NCI-H524 treated with DMSO at 0.1 percent for 48 hours (cell line): ENCODE measurements around the gene BIN1.

Source experiments
- DNase-seq: peaks from one replicate; lab custom pipeline; 2025; lab: John Stamatoyannopoulos, UW

Gene BIN1

DNA sequence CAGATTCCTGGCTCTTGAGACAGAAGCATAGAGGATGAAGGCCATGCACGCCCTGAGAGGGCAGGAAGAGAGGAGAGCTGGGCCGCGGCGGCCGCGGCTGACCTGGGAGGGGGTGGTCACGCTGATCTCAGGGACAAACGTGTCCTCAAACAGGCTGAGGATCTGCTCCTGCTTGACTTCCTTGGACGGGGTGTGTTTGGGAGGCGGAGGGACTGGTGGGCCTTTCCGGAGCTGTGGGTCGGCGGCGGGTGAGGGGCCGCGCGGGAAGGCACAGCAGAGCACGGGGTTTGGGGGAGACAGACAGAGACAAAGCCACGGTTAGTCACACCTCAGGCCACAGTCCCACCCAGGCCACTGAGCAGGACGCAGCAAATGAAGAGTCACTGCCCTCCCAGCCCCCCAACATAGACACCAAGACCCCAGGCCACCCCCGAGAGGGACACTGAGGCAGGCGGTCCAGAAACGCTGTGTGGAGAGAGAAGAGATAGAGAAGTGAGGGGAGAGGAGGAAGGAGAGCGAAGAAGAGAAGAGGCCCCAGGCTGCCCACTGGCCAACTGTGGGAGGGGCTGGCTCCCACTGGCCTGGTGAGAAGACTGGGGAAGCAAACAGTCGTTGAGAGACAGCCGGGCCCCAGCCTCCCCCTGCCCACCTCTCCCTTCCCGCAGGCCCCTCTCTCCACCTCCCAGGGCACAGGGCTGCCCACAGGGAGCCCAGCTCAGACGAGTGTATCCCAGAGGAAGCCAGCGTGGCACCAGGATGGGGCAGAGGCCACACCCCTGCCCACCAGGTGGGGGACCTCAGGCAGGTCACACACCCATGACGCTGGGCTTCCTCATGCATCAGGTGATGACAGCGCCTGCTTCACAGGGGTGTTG lies 49.3 kb downstream of the BIN1 start:
- DNase-seq = no peak

DNA sequence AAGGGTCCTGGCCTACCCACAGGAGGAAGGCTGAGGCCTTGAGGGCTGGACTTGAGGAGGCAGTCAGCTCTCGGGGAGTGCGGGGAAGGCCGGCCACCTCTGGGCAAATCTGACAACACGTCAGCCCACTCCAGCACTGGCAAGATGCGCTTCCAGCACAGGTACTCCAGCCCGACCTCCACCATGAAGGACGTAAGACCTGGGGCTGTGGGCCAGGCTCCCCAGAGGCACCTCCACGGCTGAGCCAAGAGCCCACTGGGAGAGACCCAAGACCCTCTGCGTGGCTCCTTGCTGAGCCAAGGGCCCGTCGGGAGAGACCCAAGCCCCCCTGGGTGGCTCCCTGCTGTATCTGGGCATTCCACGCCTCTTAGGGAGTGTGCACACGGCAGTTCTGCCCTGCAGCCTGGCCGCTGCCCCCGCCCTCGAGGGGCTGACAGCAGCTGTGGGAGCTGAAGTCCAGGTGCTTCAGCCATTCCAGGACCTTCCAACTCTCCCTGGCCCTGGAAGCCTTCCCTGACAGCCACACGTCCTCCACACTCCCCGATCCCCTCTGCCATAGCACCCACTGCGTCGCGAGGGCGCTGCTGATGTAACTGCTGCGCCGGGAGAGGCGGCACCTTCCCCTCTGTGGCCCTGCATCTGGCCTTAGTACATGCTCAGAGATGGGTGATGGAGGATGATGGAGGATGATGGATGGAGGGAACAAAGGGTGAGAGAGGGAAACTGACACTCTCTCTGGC lies 50.2 kb downstream of the BIN1 start:
- DNase-seq = no peak

DNA sequence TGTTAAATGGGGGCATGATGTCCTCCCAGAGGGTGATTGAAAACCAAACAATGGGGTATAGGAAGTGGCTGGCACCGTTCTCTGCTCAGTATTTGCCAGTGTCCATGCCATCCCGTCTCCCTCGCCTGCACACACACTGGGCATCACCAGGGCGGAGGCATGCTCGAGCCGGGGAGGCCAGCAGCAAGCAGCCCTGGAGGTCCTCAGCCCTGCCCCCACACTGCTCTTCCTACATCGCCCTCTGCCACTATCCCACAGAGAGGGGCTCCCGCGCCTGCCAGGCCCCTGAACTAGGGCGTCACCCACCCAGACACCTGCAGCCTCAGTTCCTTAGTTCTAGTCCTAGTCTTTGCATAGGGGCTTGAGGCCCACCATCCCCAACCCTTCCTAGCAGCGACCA lies 50.9 kb downstream of the BIN1 start:
- DNase-seq = no peak

DNA sequence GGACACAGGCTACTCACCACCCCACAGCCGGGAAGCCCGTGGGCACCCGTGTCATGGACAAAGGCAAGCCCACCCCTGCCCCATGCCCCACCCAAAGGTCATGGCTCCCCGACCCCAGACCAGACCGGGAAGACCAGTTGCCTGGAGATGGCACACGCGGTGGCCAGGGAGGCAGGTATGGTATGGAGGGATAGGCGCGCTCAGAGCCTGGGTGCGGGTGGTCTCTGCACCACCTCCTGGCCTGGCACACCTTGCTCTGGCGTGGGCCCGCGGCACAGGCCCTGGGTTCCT lies 51.2 kb downstream of the BIN1 start:
- DNase-seq = no peak

DNA sequence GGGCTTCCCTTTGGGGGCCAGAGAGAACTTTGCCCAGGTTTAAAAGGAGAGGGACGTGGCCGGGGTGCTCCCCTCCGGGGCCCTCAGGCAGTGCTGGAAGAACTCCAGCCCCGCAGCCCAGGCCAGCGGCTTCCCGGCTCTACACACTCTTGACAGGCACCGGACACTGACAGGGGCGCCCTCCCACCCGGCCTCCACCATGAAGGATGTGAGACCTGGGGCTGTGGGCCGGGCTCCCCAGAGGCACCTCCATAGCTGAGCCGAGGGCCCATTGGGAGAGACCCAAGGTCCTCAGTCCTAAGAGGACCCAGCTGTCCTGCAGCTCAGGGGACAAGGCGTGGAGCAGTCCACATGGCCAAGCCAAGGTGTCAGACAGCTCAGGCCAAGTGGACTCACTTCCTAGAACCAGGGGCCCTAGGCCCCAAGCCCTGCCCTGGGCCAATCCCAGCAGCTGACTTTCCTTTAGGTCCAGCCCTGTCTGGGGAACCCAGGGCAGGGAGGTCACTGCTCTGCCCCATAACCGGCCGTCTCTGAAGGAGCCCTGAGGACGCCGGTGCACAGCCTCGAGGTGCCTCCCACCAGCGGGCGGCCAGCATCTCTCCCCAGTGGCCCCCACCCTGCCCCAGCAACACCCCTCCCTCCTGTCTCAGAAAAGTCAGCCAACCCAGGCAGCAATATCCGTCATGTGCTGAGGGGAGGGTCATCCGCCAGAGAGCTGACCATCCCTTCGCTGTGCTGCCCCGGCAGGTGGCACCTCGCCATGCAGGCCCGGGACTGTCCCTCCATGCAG lies 51.8 kb downstream of the BIN1 start:
- no peak for DNase-seq

DNA sequence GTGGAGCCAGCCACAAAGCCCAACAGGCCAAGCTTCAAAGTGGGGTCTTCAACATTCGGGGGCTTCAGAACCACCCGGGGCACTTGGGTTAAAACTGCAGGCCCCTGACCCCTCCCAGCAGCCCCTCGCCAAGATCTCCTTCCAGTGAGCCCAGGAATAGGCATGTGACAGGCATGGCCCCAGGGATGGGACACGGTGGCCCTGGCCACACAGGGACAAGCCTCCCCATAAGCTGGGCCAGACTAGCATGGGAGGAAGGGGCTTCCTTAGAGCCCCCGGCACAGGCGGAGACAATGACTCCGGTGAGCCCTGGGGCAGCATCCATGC lies 52.4 kb downstream of the BIN1 start:
- no peak for DNase-seq

DNA sequence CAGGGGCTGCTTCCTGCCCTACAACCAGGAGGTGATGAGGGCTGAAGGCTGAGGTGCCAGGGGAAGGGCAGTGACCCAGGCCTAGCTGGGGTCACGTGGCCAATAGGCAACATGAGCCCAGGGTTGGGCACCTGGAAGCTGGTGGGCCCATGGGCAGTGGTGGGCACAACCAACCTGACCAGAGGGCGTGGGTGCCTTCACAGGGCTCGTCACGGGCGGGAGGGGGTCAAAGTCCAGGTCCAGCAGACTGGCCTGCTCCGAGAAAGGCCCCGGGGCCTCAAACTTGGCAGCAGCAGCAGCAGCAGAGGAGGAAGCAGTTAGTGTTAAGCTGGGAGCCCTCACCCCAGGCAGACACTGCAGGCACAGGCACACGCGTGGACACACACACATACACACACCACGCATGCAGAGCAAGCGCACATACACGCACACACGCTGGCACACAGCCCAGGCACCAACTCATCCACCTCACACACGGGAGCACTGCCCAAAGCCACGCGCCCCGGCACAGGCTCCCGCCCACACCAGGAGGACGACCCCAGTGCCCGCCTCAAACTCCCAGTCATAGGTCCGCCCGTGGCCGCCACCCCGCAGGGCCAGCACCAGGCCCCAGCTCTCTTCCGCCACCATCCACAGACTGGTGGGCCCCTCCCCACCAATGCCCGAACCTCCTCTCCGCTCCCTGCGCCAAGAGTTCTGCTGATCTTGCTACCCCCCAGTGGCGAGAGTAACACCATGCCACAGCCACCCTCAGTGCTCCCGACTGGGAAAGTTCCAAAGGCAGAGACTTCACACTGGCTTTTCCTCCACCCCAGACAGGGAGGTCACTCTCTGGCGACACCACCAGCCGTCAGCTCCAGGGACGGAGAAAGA lies 53.0 kb downstream of the BIN1 start:
- DNase-seq = no peak

DNA sequence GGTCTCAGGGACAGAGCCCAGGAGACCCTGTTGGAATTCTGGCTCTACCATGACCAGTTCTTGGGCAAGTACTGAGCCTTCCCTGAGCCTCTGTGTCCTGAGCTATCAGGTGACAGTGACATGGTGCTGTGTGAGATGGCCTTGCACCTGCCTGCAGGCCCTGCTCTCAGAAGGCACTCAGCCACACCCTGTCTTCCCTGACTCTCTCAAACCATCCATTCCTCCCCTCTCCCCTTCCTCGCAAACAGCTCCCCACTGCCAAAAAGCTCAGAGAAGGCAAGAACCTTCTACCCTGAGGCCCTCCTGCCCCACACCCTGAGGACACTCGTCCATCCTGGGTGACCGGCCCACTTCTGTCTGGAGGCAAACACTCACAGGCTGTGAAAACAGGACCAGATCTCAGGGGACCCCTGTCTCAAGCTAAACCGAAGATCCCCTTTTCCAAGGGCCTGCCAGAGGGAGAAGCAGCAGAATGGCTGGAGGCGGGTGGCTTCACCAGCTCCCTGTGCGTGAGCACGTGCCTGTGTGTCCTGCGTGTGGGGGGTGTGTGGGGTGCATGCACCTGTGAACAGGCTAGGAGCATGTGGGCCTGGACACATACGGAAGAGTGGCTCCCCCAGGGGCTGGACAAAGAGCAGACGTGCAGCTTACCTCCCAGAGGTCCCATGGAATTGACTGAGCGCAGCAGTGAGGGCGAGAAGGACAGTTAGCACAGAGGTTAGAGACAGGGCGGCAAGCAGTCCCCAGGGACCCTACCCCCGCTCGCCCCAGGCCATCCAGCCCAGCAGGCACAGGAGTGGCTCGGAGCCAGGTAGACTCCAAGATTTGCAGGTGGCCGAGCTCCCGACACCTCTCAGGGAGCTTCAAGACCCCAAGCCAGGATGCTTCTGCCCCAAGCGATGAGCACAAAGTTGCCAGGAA lies 53.9 kb downstream of the BIN1 start:
- DNase-seq = no peak

DNA sequence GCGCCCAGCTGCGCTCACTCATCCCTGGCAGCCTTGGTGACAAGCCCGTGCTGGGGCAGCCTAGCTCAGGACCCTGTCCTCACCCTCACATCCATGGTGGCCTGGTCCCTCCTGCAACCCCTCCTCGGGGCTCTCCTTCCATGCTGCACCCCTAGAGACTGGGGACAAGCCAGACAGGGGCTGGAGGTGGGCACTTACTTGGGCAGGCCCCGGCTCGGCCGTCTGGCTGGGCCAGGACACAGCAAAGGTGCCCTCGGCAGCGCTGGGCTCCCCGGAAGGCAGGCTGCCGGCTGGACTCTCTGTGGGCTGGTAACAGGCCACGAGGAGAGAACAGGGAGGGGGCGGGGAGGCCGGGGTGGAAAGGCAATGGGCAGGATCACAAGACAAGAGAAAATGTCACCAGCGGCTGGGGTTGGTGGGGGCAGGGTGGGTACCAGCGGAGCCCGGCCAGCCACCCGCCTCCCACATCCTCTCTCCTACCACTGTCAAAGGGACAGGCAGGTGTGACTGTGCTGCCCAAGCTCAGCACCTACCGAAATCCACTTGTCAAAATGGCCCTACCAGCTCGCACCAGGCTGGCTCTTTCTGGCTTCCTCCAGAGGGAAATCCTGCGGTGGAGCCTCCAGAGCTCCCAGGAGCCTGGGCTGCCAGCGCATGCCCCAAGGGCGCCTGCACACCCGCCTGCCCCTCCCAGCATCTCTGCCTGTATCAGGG lies 54.7 kb downstream of the BIN1 start:
- no peak for DNase-seq

DNA sequence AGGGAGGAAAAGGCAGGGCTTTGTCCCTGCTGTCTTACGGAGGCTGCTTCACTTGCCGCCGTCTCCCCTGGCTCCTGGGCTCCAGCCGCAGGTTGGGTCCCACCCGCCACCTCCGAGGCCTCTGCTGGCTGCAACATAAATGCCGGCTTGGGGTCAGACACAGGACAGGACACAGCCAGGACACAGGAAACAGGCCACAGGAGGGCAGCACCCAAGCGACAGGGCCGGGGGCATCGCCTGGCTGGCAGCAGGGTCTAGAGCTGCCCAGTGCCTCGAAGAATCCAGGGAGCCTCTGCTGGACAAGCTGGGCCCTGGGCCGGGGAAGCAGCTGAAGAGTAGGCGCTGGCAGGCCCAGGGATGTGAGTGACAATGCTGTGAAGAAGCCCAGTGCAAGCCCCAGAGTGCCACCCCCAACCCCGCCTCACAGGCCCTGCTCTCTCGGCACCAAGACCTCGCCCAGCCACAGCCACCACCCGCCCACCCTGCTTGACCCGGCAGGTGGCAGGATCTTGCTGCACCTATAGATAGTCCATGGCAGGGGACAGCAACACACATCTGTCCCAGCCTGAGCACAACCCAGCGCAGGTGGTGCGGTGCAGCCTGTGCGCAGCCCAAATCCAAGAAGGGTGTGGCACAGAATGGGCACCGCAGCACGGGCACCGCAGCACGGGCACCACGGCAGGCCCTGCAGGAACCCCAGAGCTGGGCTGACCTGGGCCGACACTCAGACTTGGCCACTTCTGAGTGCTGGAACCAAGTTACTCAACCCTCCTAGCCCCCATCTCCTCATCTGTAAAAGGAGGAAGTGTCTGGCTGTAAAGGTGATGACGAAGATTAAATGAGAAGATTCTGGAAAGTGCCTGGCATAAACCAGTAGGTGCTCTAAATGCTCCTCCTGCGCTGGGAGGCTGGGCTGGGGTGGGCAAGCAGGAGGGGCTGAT lies 55.6 kb downstream of the BIN1 start:
- DNase-seq = no peak

DNA sequence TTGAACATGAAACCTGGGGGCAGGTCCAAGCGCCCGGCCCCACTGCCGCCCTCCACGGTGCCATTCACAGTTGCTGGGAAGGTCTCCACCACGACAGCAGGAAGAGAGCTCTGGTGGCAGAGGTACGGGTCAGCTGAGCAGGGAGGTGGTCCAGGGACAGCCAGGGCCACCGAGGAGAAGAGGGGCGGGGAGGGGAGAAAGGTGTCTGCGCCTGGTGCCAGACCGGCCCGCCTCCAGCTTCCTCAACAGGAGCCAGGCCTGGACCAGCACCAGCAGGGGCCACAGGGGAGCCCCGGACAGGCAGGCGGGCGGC lies 56.2 kb downstream of the BIN1 start:
- DNase-seq = no peak

DNA sequence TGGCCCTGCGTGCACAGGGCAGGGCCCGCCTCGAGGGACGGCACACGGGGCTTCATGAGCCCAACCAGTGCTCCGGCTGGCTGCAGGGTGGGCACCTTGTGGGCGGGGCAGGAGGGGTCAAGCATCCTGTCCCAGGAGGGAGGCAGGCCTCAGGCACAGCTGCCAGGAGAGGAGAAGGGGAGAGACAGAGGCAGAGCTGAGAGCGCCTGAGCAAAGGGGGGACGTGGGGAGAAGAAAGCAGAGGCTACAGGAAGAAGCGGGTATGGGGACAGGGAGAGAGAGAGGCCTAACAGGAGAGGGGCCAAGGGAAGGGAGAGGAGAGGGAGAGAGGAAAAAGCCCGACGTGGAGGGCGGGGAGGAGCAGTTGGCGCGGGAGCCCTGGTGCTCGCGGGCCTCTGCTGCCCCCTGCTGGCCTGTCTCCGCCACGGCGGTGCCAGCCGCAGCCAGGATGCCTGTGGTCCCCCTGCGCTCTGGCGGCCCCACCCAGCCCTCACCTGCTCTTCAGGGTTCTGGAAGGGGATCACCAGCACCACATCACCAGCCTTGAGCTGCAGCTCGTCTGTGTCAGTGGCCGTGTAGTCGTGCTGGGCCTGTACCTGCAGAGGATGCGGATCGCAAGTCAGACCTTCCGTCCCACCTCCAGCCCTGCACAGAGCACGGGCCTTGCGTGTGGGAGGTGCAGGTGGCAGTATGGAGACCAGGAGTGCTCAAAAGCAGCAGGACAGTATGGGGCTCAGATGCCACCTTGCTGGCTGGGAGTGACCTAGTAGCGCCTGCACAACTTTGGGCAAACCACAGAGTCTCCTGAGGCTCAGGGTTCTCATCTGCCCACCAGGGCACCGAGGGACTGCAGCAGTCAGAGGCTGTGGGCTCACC lies 56.8 kb downstream of the BIN1 start:
- DNase-seq = peak; percentile 43

DNA sequence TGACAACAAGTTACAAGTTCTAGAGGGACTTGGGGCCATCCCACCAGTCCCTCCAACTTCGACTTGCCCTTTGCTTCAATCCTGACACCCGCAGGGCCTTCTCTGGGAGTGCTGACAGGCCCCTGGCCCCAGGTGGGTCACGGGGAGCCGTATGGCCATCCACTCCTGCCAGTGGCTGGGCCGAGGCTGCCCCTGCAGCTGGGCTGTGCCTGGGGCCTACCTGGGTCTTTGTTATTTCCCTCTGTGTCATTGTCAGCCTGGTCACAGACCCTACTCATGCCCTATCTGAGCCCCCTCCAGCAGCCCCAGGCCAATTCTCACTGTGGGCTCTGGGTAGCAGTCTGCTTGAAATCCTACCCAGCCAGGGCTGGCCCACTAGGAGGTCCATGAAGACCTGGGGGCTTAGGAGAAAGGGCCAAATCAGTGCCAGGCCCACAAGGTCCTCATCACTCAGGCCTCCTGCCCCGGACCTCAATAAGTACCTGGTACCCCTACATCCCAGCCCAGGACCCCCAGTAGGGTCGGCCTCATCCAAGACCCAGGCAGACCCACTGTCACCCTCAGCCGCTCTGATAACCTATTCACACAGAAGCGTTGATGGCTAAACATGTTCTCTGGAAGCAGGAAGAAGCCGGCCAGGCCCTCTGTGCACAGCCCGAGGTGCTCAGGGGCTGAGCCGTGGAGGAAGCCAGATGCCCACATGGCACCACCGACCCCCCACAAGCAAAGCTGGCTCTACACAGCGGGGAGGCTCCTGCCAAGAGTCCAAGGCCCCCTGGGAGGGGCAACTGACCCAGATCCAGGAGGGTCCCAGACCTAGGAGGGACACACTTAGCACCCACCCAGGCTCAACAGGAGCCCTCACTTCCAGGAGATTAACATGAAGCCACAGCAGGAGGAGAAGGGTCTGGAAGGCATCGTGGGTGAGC lies 57.7 kb downstream of the BIN1 start:
- no peak for DNase-seq

DNA sequence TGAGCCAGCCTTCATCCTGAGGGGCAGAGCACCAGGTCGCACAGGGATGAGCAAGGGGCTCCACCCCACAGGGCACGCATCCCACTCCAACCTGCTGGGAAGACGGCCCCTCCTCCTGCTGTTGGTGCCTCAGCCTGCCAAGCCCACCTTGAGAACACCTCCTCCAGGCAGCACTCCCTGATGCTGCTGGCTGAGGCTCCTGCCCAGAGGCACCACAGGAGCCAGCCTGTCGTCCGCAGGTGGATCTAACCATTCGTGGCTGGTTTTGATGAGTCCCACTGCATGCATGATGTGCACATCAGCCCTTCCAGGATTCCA lies 58.4 kb downstream of the BIN1 start:
- DNase-seq = no peak

DNA sequence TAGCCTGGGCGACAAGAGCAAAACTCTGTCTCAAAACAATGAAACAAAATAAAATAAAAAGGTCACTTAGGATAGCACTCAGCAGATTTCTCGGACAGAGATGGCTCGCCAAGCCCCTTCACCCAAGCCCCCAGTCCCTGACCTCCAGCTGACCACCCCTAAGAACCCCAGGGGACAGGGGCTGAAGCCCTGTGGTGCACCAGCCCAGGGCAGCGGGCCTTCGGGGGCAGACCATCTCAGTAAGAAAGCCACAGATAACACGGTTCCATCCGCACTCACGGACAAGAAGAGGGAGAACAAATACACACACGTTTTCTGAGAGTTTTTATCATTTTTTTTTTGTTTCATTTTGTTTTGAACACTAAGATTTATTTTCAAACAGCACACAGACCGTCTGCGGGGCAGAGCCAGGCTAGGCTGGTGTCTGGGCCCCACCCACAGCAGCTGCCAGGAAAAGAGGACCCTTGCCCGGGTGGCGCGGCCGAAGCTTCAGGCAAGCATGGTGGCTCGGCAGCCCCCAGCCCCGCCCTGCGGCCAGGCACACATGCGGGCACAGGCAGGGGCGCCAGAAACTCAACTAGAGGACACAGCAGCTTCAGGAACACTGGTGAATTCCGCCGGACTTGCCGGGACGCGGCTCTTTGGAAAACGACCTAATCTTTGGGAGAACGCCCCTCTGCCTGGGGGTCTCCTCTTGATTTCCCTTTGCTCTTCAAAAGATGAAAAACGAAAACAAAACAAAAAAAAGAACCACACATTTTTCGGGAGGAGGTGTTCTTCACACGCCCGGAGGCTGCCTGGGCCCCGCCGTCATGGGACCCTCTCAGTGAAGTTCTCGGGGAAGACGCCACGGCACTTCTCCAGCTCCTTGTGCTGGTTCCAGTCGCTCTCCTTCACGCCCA lies 59.0 kb downstream of the BIN1 start:
- DNase-seq = no peak

DNA sequence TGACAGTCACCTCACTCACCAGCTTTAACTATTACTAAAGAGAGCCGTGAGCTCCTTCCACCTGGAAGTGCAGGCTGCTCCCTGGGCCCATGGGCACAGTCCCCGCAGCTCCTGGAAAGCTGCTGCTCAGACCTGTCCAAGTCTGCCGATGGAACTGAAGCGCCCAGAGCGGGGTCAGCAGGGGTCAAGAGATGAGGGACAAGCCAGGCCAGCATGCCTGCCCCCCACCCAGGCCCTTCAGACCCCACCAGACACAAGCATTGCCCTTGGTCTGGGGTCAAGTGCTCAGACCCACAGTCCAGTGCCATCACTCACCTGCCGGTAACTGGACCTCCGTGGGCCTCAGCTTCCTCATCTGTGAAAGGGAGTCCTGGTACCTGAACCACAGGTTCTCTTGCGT lies 59.9 kb downstream of the BIN1 start:
- DNase-seq = no peak
